HuH-7.5 (cell line): ENCODE results near the gene RIN2.

ENCODE experiments used
- DNase-seq: peaks from one replicate; pipeline ENCODE4 v3.0.0; 2011; ENCODE audit warnings: low spot score

The RIN2 gene, protein sequence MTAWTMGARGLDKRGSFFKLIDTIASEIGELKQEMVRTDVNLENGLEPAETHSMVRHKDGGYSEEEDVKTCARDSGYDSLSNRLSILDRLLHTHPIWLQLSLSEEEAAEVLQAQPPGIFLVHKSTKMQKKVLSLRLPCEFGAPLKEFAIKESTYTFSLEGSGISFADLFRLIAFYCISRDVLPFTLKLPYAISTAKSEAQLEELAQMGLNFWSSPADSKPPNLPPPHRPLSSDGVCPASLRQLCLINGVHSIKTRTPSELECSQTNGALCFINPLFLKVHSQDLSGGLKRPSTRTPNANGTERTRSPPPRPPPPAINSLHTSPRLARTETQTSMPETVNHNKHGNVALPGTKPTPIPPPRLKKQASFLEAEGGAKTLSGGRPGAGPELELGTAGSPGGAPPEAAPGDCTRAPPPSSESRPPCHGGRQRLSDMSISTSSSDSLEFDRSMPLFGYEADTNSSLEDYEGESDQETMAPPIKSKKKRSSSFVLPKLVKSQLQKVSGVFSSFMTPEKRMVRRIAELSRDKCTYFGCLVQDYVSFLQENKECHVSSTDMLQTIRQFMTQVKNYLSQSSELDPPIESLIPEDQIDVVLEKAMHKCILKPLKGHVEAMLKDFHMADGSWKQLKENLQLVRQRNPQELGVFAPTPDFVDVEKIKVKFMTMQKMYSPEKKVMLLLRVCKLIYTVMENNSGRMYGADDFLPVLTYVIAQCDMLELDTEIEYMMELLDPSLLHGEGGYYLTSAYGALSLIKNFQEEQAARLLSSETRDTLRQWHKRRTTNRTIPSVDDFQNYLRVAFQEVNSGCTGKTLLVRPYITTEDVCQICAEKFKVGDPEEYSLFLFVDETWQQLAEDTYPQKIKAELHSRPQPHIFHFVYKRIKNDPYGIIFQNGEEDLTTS

DNA sequence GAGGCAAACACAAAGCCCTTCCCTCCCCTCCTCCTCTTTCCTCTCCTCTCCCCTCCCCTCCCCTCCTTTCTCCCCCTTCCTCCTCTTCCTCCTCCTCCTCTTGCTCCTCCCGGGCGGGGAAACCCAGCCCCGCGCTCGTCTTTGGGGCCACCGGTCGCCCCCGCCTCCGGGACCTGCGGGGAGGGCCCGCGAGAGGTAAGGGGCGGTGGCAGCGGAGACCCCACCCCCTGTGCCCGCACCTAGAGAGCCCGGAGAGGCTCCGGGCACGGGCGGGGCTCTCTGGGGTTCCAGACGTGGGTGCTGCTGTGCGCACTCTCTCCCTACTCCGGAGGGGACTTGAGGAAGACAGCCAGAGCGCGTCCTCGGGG is at the start of gene RIN2:
RIN2 (plus strand) TSS at position 126 of the 368 bp plus-strand sequence. CDS start 131,344 bp downstream, outside the sequence.
- DNase-seq: peak; percentile 77

DNA sequence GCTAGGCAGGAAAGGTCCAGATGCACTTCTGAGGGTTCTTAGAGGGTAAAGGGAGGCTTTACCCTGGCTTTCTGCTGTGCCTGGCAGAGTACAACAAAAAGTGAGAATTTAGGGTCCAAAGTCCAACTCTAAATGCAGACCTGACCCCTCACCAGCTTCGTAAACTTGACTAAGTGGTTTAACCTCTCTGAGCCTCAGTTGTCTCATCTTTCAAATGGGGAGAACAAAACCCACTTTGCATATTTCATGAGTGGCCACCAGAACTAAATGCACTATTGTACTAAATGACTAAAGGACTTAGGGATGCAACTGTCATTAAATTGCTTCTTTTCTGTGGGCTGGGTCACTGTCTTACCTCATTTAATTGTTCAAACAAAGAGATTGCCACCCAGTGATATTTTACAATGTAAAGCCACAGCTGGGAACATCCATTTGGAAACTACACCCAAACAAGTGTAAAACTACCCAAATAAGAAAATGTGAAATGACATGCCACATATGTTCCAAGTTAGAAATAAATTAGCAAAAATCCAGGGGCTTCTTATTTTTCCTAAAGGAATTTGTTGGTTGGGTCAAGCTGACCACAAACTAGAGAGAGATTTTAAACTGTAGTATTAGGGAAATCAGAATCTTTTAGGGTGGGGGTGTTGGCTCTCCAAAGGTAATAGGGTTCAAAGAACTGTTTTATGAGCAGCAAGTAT is 48.3 kb upstream of the RIN2 start:
- DNase-seq: no peak

DNA sequence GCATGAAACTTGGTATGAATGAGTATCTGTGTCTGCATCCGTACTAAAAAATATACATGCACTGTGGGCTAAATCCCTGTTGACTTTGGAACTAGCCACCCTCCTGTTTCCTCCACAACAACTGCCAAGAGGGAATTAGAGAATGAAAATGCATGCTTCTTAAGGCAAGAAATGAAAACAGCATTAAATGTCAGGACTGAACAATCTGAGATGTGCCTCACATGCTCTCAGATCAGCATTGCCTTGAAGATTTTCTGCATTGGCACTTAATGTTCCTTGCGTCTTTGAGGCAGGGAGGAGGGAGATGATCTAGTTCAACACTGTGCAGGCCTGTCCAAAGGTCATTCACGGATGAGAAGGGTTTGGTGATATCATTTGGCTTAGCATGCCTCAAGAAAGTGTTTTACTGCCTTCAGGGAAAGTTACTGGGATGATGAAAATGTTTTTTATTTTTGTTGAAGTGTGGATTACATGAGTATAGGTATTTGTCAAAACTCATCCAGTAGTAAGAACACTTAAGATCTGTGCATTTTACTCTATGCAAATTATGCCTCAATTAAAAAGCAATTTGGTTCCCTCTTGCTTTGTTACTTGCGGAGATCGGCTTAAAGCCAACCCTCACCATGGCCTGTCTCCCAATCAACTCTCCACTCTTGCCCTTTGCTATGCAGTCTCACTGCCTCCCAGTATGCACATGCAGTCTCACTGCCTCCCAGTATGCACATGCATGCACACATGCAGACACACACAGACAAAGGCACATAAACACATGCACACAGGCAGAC is 47.5 kb upstream of the RIN2 start:
- DNase-seq: no peak

DNA sequence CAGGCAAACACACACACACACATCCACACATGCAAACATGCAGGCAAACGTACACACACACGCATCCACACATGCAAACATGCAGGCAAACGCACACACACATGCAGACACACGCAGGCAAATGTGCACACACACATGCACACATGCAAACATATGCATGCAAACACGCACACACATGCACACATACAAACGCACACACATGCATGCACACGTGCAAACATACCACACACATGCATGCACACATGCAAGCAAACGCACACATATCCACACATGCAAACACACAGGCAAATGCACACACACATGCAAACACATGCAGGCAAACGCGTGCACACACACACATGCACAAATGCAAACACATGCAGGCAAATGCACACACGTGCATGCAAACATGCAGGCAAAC is 46.9 kb upstream of the RIN2 start:
- no peak for DNase-seq

DNA sequence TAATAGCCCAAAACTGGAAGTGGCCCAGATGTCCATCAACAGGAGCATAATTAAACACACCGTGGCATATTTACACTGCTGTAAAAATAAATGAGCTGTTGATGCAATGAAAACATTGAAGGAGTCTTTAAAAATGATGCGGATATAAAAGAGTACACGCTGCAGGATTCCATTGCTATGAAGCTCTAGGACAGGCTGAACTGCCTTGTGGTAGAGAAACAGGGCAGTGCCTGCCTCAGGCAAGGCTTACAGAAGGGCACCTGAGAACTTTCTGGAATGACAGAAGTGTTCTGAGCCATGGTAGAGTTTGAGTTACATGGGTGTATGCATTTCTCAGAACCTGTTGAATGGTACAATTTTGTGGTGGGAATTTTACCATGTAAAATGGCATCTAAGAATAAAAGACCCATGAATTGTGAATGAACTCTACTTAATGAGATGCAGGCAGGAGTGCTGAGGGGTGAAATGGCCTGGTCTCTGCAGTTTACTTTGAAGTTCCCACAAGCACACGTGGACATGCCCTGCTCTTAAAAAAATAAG is 45.3 kb upstream of the RIN2 start:
- DNase-seq: no peak

DNA sequence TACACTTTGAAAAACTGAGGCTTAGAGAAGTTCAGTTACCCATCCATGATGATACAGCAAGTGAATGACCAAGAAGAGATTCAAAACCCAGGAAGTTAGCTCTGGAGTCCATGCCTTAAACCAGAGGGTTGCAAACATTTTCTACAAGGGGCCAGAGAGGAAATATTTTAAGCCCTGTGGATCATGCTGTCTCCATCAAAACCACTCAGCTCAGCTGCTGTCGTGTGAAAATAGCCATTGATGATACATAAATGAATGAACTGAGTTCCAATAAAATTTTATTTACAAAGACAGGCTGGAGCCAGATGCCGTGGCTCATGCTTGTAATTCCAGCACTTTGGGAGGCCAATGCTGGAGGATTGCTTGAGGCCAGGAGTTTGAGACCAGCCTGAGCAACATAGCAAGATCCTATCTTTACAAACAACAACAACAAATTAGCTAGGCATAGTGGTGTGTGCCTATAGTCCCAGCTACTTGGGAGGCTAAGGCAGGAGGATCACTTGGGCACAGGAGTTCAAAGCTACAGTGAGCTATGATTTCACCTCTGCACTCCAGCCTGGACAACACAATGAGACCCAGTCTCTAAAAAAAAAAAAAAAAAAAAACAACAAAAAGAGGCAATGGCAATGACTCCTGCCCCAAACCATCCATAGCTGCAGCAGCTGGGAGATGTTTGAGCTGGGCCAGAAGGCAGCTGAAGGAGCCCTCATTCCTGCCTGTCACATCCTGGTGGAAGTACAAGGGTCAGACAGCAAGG is 44.1 kb upstream of the RIN2 start:
- no peak for DNase-seq

DNA sequence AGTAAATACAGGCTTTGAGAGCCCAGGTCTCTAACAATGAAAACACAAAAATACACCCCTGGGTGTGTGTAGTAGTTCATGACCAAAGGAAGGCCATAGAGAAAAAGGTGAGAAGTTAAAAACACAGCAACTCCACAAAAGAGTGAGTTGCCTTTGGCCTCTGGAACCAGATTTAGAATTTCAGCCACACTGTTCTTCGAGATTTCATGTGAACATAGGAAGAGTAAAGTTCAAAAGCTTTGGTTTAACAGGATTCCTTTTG is 43.5 kb upstream of the RIN2 start:
- no peak for DNase-seq

DNA sequence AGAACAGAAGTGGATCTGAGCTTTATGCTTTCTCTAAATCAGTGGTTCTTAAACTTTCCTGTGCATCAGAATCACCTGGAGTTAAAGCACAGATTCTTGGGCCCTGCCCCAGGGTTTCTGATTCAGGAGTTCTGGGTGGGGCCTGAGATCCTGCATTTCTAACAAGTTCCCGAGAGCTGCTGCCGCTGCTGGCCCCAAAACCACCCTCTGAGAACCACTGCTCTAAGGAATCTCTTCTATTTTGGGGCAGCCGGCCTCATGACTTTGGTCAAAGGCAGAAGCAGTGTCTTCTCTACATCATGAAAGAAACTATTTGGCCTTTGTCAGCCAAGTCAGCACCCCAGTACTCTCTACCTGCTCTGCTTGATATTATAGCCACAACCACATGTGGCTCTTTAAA is 42.1 kb upstream of the RIN2 start:
- DNase-seq: no peak

DNA sequence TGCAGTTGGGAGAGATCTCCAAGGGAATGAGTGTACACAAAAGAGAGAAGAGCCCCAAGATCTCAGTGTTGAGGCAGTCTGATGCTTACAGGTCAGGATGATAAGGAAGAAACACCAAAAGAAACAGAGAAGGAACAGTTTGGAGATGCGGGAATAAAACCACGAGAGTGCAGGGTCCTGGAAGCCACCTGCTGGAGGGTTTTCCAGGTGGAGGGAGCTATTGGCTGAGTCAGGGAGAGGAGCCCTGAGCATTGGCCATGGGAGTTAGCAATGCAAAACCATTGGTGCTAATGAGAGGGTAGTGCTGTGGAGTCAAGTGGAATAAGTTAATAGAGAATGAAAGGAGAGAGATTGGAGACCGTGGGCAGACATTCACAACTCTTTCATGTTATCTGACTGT is 39.2 kb upstream of the RIN2 start:
- no peak for DNase-seq

DNA sequence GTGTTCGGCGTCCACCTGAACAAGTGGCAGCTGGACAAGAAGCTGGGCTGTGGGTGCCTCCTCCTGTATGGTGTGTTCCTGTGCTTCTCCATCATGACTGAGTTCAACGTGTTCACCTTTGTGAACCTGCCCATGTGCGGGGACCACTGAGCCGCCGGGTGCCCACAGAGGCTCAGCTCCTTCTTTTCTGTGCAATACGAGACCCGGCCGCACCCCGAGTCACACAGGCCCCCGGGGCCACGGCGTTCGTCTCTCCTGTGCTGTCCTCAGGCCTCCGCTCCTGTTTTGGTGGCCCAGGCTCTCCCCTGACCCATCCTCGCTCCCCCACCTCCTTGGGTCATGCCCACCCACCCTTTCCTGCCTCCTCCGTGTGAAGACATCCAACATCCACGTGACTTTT is 37.1 kb upstream of the RIN2 start:
- DNase-seq: no peak

DNA sequence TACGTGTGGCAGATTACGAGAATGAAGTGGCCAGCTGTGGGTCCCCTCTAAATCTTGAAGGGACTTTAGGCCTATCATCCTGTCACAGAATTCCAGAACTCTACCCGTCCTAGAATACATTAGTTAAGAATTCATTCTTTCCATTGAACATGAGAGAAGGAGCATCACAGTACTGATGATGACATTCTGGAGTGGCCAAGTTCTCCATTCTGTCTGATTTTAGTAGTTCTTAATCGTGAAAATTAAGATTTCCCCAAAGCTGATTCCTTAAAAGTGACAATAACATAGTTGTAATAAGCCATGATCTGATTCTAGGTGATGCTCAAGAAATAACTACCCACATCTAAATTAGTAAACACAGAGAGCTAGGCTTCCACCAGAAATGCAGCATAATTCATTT is 35.0 kb upstream of the RIN2 start:
- DNase-seq: no peak

DNA sequence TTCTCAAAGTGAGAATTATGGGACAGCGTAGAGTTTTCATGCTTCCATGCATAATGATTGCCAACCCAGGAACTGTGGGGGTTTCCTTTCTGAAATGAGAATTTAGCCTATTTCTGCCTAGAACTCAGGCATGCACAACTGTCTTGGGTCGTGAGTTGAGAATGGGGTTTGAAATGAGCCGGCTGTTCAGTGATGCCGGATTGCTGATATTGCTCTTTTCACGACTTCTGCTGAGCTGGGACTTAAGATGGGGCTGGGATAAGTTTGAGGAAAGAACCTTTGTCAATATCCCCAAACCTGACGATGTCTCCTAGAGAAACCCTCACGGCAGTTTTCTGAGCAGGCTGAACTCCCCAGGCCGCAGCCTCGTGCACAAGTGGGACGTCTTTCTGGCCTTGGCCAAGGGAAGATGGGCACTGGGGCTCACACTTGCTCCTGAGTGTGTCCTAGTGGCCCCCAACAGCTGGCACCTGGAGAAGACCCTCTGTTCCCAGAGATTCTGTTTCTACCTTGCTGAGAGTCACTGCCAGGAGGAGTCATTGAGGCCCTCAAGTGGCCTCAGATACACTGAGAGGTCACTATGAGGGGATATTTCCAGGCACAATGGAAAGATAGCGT is 34.1 kb upstream of the RIN2 start:
- no peak for DNase-seq

DNA sequence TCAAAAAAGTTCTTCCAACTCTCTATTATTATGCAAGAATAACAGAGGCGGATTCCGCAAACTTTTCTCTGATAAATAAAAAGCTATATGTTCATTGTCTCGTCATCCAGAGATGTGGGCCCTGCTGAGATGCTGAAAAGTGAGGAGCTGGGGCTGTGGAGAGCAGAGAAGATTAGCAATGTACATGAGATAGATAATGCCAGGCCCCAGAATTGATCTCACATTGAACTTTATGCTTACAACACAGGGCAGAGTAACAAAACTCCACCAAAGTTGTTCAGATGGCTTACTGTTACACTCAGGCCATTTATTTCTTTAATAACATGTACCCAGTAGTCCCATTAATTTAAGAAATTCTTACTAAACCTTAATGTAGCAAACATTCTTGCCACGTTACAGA is 32.7 kb upstream of the RIN2 start:
- DNase-seq: no peak

DNA sequence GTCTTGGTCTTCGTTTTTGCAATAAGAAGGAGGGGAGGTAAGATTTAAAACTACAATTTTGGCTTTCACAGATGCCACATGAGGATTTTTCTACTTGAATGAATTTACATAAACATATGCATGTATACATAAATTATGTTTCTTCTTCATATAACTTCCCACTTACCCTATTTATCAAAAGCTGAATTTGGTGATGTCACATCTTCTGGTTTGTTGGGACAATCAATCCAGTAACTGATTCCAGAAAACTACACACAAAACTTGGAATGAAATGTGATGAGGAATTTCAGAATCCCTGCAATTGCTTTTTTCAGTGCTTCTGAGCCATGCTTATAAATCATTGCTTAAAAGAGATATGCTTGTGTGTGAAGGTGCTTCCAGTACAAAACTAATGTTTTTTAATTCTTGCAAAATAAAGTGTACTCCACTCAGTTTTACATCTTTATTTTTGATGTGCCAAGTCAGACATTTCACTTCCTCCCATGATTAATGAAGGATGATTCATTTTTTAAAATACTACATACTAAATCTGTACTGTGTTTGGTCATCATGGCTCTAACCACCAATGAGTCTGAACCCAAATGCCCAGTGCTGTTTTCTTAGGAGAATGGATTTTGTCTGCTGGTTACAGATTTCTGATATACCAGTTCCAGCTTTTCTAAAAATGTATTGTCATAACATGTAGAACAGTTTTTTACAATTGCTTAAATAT is 32.1 kb upstream of the RIN2 start:
- no peak for DNase-seq

DNA sequence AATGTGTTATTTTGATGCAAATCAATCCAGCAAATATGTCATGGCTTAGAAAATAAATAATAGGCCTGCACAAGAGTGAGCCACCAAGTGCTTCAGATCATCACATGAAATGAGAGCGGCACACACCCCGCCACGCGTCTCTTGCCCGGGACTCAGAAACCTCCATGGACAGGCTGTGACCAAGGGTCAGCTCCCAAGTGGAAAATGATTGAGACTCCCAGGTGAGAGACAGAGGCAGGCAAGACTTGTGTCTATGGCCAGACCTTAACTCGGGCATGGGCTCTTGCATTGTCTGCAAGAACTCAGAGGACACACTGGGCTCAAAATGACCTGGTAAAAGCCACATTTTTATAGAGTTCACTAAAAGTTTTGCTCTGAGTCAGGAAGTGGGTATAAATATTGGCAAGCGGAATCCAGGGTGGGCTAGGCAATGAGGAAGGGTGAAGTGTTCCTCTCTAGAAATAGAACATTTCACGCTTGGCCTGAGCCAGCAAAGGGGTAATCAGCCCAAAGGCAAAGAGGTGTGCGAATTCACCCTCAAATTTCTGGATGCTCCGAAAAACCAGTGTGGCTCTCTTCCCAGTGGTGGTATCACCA is 30.7 kb upstream of the RIN2 start:
- no peak for DNase-seq

DNA sequence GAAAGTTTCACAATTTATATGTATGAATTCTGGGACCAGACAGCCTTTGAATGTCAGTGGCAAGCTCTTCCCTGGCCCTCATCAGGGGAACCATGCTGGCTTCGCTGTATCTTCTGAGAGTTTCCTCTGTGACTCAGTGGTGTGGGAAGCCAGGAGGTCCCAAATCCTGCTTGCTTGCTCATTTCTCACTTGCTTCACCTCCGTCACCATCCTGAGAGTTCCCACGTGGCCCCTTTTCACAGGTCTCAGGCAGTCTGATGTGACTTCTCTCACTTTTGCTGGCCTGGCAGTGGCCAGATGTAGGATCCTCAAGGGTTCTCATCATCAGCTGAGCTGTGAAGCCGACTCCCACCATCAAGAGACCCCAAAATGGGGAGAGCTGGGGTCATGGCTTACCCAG is 28.4 kb upstream of the RIN2 start:
- no peak for DNase-seq

DNA sequence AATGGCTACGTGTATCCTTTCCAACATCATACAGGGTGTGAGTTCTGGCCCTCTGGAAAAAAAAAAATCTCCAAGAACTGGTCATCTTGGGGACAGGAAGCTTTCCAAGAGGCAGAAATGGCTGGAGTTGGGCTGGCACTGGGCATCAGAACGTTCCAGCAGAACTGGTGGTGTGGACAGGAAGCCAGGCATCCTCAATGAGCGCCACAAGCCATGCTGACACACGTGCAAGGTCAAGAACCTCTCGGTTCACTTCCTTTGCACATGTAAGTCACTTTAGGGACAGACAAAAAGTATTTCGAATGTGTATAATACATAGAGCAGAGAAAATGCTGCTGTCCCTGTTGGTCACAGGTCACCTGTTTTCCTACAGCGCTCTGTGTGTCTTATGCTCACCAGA is 27.4 kb upstream of the RIN2 start:
- DNase-seq: no peak

DNA sequence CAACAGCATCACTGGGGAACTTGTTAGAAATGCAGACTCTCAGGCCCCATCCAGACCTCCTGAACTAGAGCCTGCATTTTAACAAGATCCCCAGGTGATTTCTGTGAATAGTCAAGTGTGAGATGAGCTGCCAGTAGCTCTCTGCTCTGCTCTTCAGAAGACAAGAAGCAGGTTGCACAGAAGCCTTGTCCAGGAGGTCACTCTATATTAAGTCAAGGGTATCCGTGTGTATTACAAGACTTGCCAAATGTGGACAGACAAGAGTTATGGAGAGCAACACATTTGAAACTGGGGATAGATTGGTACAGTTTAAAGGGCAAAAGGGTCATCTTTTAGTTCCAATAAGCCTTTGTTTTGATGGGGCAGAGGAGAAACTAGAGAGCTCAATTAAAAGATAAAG is 23.2 kb upstream of the RIN2 start:
- no peak for DNase-seq

DNA sequence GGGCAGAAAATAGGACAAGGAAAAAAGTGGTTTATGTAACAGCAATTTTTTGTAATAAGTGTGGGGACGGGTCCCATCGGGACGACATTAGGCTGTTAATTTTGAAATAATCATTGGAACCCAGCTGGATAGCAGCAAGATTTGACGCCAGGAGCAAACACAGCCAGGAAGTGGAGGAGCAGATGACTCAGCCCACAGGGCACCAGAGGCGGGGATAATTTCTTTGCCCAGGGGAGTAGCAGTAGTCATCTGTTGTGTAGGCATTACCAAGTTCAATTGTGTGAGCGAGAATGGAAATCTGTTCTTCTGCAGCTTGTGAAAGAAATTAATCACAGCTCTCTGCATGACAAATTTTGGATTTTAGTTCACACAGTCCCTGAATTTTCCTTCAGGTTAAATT is 22.6 kb upstream of the RIN2 start:
- DNase-seq: no peak

DNA sequence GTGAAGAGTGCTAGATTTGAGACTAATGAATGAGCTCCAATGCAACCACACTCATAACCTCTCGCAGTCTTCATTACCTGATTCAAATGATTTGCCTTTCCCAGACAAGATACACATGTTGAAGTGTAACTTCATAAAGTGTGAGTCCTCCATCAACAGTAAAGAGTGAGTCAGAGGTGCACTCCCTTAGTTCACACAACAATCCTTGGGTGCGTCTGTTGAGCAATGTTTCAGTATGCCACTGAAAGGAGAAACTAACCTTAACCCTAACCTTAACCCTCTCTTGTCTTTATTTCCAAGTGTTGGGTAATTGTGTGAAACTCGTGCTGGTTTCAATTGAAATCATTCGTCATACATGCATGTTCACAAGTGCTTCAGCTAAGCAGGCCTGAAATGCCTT is 21.0 kb upstream of the RIN2 start:
- DNase-seq: no peak
